A549 (cell line): Measurements from ENCODE around the gene CBARP. TPM values are rescaled to one million over a fixed set of nuclear protein-coding genes. Genes with fewer than 3 reads are reported as not detected.
A peak's percentile ranks its signal among the peaks of the same experiment; 100 is the strongest.

ENCODE experiments used
- ATAC-seq, 2 experiments: fragments of 200-7000 bp in 1 of 2; fragments of >200 bp in 1 of 2; cut with Nextera tagmentation in 1 of 2; cut with Tn5 transposase in 1 of 2; 3 replicates each; pipeline versions ENCODE4 v1.8.0 to v1.9.1; 2018 to 2020; ENCODE audit warnings: mild to moderate bottlenecking in 1 of 2, moderate library complexity in 1 of 2
- CTCF ChIA-PET: fragments of 300-600 bp; sonication (Branson Sonifier 250); formaldehyde crosslinking; extraction: SDS; loops from one replicate; lab custom pipeline; 2021; ENCODE audit warnings: antibody characterized with exemption, inconsistent platforms; lab: Yijun Ruan, JAX
- POLR2A ChIA-PET: fragments of 350-600 bp; formaldehyde crosslinking; extraction: SDS; loops from one replicate; lab custom pipeline; 2021; ENCODE audit warnings: antibody characterized with exemption, inconsistent platforms; lab: Yijun Ruan, JAX
- DNase-seq, 2 experiments: peaks; one replicate each; pipeline versions ENCODE4 v3.0.0 to v3.0.0-alpha.2; 2011 to 2016; ENCODE audit warnings: low read depth in 1 of 2, low spot score in 1 of 2
- FAIRE-seq: peaks from 2 replicates; lab custom pipeline; 2011; peaks lifted over from hg19 to GRCh38; lab: Jason Lieb, UNC
- H3K27ac ChIP-seq, 2 experiments: fragments of >200 bp; sonication (Bioruptor Twin); formaldehyde crosslinking; 3 replicates each; pipeline ENCODE4 v1.5.1; 2016 to 2017
- H3K4me1 ChIP-seq: fragments of >200 bp; sonication (Bioruptor Twin); formaldehyde crosslinking; 3 replicates; pipeline ENCODE4 v1.6.1; 2016
- H3K4me2 ChIP-seq: fragments of >200 bp; sonication (Bioruptor Twin); formaldehyde crosslinking; 3 replicates; pipeline ENCODE4 v1.6.1; 2016
- H3K4me3 ChIP-seq: fragments of >200 bp; sonication (Bioruptor Twin); formaldehyde crosslinking; 3 replicates; pipeline ENCODE4 v1.5.1; 2016
- H3K9me3 ChIP-seq: fragments of >200 bp; sonication (Bioruptor Twin); formaldehyde crosslinking; 3 replicates; pipeline ENCODE4 v1.6.1; 2016
- ATOH8 ChIP-seq: fragments of 250-450 bp; sonication (Bioruptor Pico); IDR thresholded peaks from 2 replicates; pipeline ENCODE4 v1.5.0; 2020; ENCODE audit warnings: low read depth, mild to moderate bottlenecking, moderate library complexity
- BCL3 ChIP-seq: fragments of >200 bp; sonication (Bioruptor Twin); formaldehyde crosslinking; IDR thresholded peaks from 3 replicates; pipeline ENCODE4 v1.6.1; 2016
- CBX2 ChIP-seq: fragments of 200-600 bp; sonication (generic); IDR thresholded peaks from 2 replicates; pipeline ENCODE4 v1.6.1; 2016; ENCODE audit warnings: low read depth, mild to moderate bottlenecking, borderline replicate concordance
- CBX8 ChIP-seq: fragments of 200-600 bp; sonication (generic); IDR thresholded peaks from 2 replicates; pipeline ENCODE4 v1.6.1; 2016
- CEBPB ChIP-seq, 2 experiments: fragments of >200 bp in 1 of 2; sonication (Bioruptor Twin) in 1 of 2; formaldehyde crosslinking in 1 of 2; IDR thresholded peaks; 2 replicates each; pipeline ENCODE4 v1.6.1; 2012 to 2016
- CHD2 ChIP-seq: fragments of 150-350 bp; IDR thresholded peaks from 2 replicates; pipeline ENCODE4 v1.6.1; 2014; ENCODE audit warnings: low read length; ENCODE audit not compliant: partially characterized antibody
- CTCF ChIP-seq: fragments of >200 bp; sonication (Bioruptor Twin); formaldehyde crosslinking; IDR thresholded peaks from 3 replicates; pipeline ENCODE4 v1.5.1; 2016
- EP300 ChIP-seq, 2 experiments: fragments of >200 bp; sonication (Bioruptor Twin); formaldehyde crosslinking; IDR thresholded peaks; 2 replicates in 1 of 2; 3 replicates in 1 of 2; pipeline ENCODE4 v1.6.1; 2016 to 2017
- FOSL2 ChIP-seq, 2 experiments: fragments of 450-650 bp in 1 of 2; fragments of >200 bp in 1 of 2; sonication (Bioruptor Twin) in 1 of 2; formaldehyde crosslinking; IDR thresholded peaks; 2 replicates each; pipeline versions ENCODE4 v1.5.0 to v1.6.1; 2016 to 2020; ENCODE audit warnings: mild to moderate bottlenecking in 1 of 2, moderate library complexity in 1 of 2
- GATA3 ChIP-seq: IDR thresholded peaks from 2 replicates; pipeline ENCODE4 v1.6.1; 2012; ENCODE audit warnings: borderline replicate concordance
- HOXB13 ChIP-seq: fragments of 250-450 bp; sonication (Bioruptor Pico); IDR thresholded peaks from 2 replicates; pipeline ENCODE4 v1.5.0; 2020; ENCODE audit warnings: low read depth, mild to moderate bottlenecking, moderate library complexity
- JUNB ChIP-seq: fragments of >200 bp; sonication (Bioruptor Twin); formaldehyde crosslinking; IDR thresholded peaks from 2 replicates; pipeline ENCODE4 v1.6.1; 2016
- KDM1A ChIP-seq: fragments of 200-600 bp; sonication (generic); IDR thresholded peaks from 2 replicates; pipeline ENCODE4 v1.6.1; 2016; ENCODE audit warnings: low read depth, mild to moderate bottlenecking
- MAX ChIP-seq: IDR thresholded peaks from 2 replicates; pipeline ENCODE4 v1.6.1; 2012
- MAZ ChIP-seq: fragments of 150-350 bp; IDR thresholded peaks from 2 replicates; pipeline ENCODE4 v1.6.1; 2014; ENCODE audit warnings: antibody characterized with exemption, low read depth, low read length, borderline replicate concordance
- NFE2L2 ChIP-seq: fragments of 150-350 bp; conservative IDR thresholded peaks from 2 replicates; pipeline ENCODE4 v1.6.1; 2014; ENCODE audit warnings: low read length
- POLR2A ChIP-seq: IDR thresholded peaks from 2 replicates; pipeline ENCODE4 v1.6.1; 2012; ENCODE audit warnings: mild to moderate bottlenecking, low read length
- RAD21 ChIP-seq, 2 experiments: fragments of >200 bp in 1 of 2; sonication (Bioruptor Twin) in 1 of 2; formaldehyde crosslinking in 1 of 2; IDR thresholded peaks in 1 of 2; conservative IDR thresholded peaks in 1 of 2; 2 replicates in 1 of 2; 3 replicates in 1 of 2; pipeline ENCODE4 v1.6.1; 2012 to 2018; ENCODE audit warnings: inconsistent platforms in 1 of 2
- RARB ChIP-seq: fragments of 250-450 bp; sonication (Bioruptor Pico); IDR thresholded peaks from 2 replicates; pipeline ENCODE4 v1.8.0; 2021; ENCODE audit warnings: mild to moderate bottlenecking, moderate library complexity
- RFX5 ChIP-seq: fragments of 450-650 bp; IDR thresholded peaks from 2 replicates; pipeline ENCODE4 v1.7.1; 2014; ENCODE audit warnings: antibody characterized with exemption, mild to moderate bottlenecking, moderate library complexity
- RNF2 ChIP-seq: fragments of 200-600 bp; sonication (generic); IDR thresholded peaks from 2 replicates; pipeline ENCODE4 v1.6.1; 2016; ENCODE audit warnings: low read depth, mild to moderate bottlenecking, antibody characterized with exemption, moderate library complexity, borderline replicate concordance
- TP53 ChIP-seq: fragments of 250-450 bp; sonication (Bioruptor Pico); IDR thresholded peaks from 2 replicates; pipeline ENCODE4 v1.5.0; 2021; ENCODE audit warnings: mild to moderate bottlenecking, moderate library complexity
- ZFP36 ChIP-seq: fragments of 450-650 bp; IDR thresholded peaks from 2 replicates; pipeline ENCODE4 v1.6.1; 2014; ENCODE audit warnings: borderline replicate concordance; ENCODE audit not compliant: partially characterized antibody
- WGBS: methylation state at CpG from one replicate; pipeline ENCODE4 v1.1.6; 2017; ENCODE audit errors: missing lambda C conversion rate; 5-methylcytosine and 5-hydroxymethylcytosine counted together
- polyA plus RNA-seq, 4 experiments: library from polyadenylated mRNA; depleted of rRNA in 3 of 4; stranded (reverse); fragments of >200 nt; fragmentation: RNase III in 1 of 4; extraction: RNeasy Plus Mini Kit Qiagen cat#74134 plus additional on column Dnase treatment in 1 of 4; gene quantifications; 2 replicates in 3 of 4; 3 replicates in 1 of 4; pipeline ENCODE4 v1.2.3, GENCODE V29; 2011 to 2017
- TF ChIP-seq, protein P1 (sequence below): IDR thresholded peaks from 2 replicates; pipeline ENCODE4 v1.6.1; 2012; ENCODE audit warnings: low read depth, borderline replicate concordance
- TF ChIP-seq, protein P2 (sequence below): fragments of 250-450 bp; sonication (Bioruptor Pico); IDR thresholded peaks from 2 replicates; pipeline ENCODE4 v1.5.0; 2021; ENCODE audit warnings: mild to moderate bottlenecking, moderate library complexity, borderline replicate concordance
- TF ChIP-seq, protein P3 (sequence below): fragments of 450-650 bp; IDR thresholded peaks from 2 replicates; pipeline ENCODE4 v1.6.1; 2014; ENCODE audit warnings: antibody characterized with exemption
- TF ChIP-seq, protein P4 (sequence below): fragments of 150-350 bp; IDR thresholded peaks from 2 replicates; pipeline ENCODE4 v1.6.1; 2014; ENCODE audit warnings: low read depth, mild to moderate bottlenecking, low read length

CBARP gene
- polyA plus RNA-seq, 2 of the 4 experiments (the other 2 are of a cell fraction) = 0.19 to 2.0 TPM

DNA sequence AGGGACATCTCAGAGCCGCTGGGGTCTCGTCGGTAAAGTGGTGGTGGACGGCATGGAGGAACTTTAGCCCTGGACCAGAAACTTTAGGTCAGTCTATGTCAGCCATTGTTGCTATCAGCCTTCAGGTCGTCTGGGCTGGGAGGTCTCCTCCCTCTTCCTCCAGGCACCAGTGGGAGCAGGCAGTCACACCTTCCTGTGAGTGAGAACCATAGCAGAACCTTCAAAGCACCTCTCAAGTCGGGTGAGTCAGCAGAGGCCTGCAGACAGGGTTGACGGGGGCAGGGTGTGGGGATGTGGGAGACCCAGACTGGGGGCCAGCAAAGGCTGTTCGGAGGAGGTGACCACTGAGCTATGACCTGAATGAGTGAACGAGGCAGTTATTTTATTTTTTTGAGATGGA is 48.4 kb downstream of the CBARP start:
- ChIA-PET POLR2A (no interaction called here), CTCF (interaction anchor here (0.6 to 4.6 kb wide), 2 partner anchors 76 to 274 kb away, joined by 3 to 28 read pairs; no protein-coding TSS in a partner anchor)
- Histone ChIP-seq H3K4me2 (peak overlapping the region; percentile 4; the same call in 1 of the 3 replicates), H3K4me3 (no peak overlapping the region), H3K27ac (peak overlapping the region; percentile 56 to 90), H3K4me1 (peaks cover 31% of the 10 kb centered on the region), H3K9me3 (no peaks in the 10 kb centered on the region)
- no peak for FAIRE-seq
- no peak for TF ChIP-seq FOSL2 (IDR thresholded peaks at IDR 0.05)
- peak; percentile 36; the same call in 1 of the 2 replicates for TF ChIP-seq FOSL2 (CRISPR knock-in tag; IDR thresholded peaks at IDR 0.05)
- TF ChIP-seq, protein P1, sequence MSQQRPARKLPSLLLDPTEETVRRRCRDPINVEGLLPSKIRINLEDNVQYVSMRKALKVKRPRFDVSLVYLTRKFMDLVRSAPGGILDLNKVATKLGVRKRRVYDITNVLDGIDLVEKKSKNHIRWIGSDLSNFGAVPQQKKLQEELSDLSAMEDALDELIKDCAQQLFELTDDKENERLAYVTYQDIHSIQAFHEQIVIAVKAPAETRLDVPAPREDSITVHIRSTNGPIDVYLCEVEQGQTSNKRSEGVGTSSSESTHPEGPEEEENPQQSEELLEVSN = no peak
- DNase-seq = peak in 1 of 2 experiments; percentile 71
- peak; percentile 67 to 77; a peak in 5 of 6 replicates for ATAC-seq
- 72% methylated on average over 7 of the region's 9 CpGs for WGBS

- peak; percentile 81 to 92 for DNase-seq
- ATAC-seq = peak; percentile 82 to 89
- Histone ChIP-seq H3K27ac (peak overlapping the region; percentile 100), H3K4me2 (peak overlapping the region; percentile 83), H3K4me3 (no peak overlapping the region), H3K9me3 (no peaks in the 10 kb centered on the region), H3K4me1 (peaks cover 68% of the 10 kb centered on the region)
- ChIA-PET CTCF (interaction anchor here (1.7 to 3.3 kb wide), 2 partner anchors 11 to 70 kb away, joined by 10 to 15 read pairs; no protein-coding TSS in a partner anchor), POLR2A (no interaction called here)
- FAIRE-seq = peak; percentile 13
- 8% methylated on average over 9 of the region's 19 CpGs for WGBS
- TF ChIP-seq FOSL2 (IDR thresholded peaks at IDR 0.05) = peak; percentile 59
- peak; percentile 94 for TF ChIP-seq FOSL2 (CRISPR knock-in tag; IDR thresholded peaks at IDR 0.05)
- TF ChIP-seq, protein P2, sequence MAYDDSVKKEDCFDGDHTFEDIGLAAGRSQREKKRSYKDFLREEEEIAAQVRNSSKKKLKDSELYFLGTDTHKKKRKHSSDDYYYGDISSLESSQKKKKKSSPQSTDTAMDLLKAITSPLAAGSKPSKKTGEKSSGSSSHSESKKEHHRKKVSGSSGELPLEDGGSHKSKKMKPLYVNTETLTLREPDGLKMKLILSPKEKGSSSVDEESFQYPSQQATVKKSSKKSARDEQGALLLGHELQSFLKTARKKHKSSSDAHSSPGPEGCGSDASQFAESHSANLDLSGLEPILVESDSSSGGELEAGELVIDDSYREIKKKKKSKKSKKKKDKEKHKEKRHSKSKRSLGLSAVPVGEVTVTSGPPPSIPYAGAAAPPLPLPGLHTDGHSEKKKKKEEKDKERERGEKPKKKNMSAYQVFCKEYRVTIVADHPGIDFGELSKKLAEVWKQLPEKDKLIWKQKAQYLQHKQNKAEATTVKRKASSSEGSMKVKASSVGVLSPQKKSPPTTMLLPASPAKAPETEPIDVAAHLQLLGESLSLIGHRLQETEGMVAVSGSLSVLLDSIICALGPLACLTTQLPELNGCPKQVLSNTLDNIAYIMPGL (CRISPR knock-in tag) = no peak
- TF ChIP-seq EP300 (IDR thresholded peaks at IDR 0.05) = peak; percentile 44 to 67; a peak in 1 of 5 replicates
- TF ChIP-seq, protein P3, sequence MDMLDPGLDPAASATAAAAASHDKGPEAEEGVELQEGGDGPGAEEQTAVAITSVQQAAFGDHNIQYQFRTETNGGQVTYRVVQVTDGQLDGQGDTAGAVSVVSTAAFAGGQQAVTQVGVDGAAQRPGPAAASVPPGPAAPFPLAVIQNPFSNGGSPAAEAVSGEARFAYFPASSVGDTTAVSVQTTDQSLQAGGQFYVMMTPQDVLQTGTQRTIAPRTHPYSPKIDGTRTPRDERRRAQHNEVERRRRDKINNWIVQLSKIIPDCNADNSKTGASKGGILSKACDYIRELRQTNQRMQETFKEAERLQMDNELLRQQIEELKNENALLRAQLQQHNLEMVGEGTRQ = no peak
- no peak for TF ChIP-seq BCL3
- no peak for TF ChIP-seq RFX5
- no peak for TF ChIP-seq CHD2
- TF ChIP-seq RAD21 (conservative IDR thresholded peaks at IDR 0.05 in 1 of 2, IDR thresholded peaks at IDR 0.05 in 1 of 2) = no peak
- no peak for TF ChIP-seq CBX2
- no peak for TF ChIP-seq ZFP36
- TF ChIP-seq HOXB13 = peak; percentile 86
- peak; percentile 75; the same call in 1 of the 2 replicates for TF ChIP-seq GATA3
- no peak for TF ChIP-seq NFE2L2
- TF ChIP-seq CEBPB (IDR thresholded peaks at IDR 0.05) = no peak
- no peak; the same call in 1 of the 2 replicates for TF ChIP-seq TP53
- TF ChIP-seq POLR2A = no peak
- no peak for TF ChIP-seq MAZ
- no peak for TF ChIP-seq KDM1A
- no peak for TF ChIP-seq CBX8
- no peak for TF ChIP-seq RNF2
- TF ChIP-seq CTCF = no peak
- TF ChIP-seq JUNB = peak; percentile 62
- peak; percentile 67 for TF ChIP-seq MAX
- TF ChIP-seq, protein P4, sequence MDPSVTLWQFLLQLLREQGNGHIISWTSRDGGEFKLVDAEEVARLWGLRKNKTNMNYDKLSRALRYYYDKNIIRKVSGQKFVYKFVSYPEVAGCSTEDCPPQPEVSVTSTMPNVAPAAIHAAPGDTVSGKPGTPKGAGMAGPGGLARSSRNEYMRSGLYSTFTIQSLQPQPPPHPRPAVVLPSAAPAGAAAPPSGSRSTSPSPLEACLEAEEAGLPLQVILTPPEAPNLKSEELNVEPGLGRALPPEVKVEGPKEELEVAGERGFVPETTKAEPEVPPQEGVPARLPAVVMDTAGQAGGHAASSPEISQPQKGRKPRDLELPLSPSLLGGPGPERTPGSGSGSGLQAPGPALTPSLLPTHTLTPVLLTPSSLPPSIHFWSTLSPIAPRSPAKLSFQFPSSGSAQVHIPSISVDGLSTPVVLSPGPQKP = no peak
- 0 out of 2 replicates have a peak, but pooled peaks have one; percentile 56 for TF ChIP-seq RARB (CRISPR knock-in tag)
- peak; percentile 87 for TF ChIP-seq ATOH8 (CRISPR knock-in tag)
These were observed 54.1 kb downstream of the CBARP start for GRCh38 chr19:1183543-1184172.
